ENCODE measurements around the gene LINGO1.

LINGO1 gene

GRCh38 chr15:77567202-77567601, 65.5 kb downstream of the LINGO1 start:
- DNase-seq: no peak
- Histone ChIP-seq H3K4me3 (ENCODE audit: low read length) (no peak overlapping the region), H3K4ac (ENCODE audit: low read depth, low read length) (no peak overlapping the region), H3K79me2 (ENCODE audit: control insufficient read depth, insufficient read depth, low read length) (no peaks in the 10 kb centered on the region), H3K18ac (ENCODE audit: low read length) (no peak overlapping the region), H3K9ac (ENCODE audit: low read length) (no peak overlapping the region), H3K4me1 (ENCODE audit: control insufficient read depth, low read depth, low read length) (peaks cover 2% of the 10 kb centered on the region), H2AK5ac (ENCODE audit: low read length) (no peak overlapping the region), H3K4me2 (ENCODE audit: low read length) (no peak overlapping the region), H2BK5ac (ENCODE audit: low read length) (no peak overlapping the region), H3K36me3 (ENCODE audit: control insufficient read depth, insufficient read depth, low read length) (no peaks in the 10 kb centered on the region), H3K56ac (ENCODE audit: low read length) (no peak overlapping the region), H3K27ac (ENCODE audit: low read depth, low read length) (no peak overlapping the region), H2BK15ac (replicated peaks; ENCODE audit: low read depth) (no peak overlapping the region), H3K27me3 (ENCODE audit: insufficient read depth, low read length, poor library complexity) (no peaks in the 10 kb centered on the region), H4K5ac (ENCODE audit: low read length) (no peak overlapping the region), H3K23ac (ENCODE audit: low read length) (no peak overlapping the region), H4K8ac (ENCODE audit: low read depth, low read length) (no peak overlapping the region), H2BK120ac (ENCODE audit: low read depth, low read length) (no peak overlapping the region), H3K79me1 (ENCODE audit: low read length) (no peaks in the 10 kb centered on the region)
- WGBS (ENCODE audit: extremely low coverage, insufficient coverage, low lambda C conversion rate): no CpG with 5 or more reads among the region's 10 CpGs

GRCh38 chr15:77566092-77566491, 66.6 kb downstream of the LINGO1 start:
- WGBS (ENCODE audit: extremely low coverage, insufficient coverage, low lambda C conversion rate): no CpG with 5 or more reads among the region's 4 CpGs
- H3K79me1 ChIP-seq (ENCODE audit: low read length): no peaks in the 10 kb centered on the region
- H3K4ac ChIP-seq (ENCODE audit: low read depth, low read length): no peak overlapping the region

DNA sequence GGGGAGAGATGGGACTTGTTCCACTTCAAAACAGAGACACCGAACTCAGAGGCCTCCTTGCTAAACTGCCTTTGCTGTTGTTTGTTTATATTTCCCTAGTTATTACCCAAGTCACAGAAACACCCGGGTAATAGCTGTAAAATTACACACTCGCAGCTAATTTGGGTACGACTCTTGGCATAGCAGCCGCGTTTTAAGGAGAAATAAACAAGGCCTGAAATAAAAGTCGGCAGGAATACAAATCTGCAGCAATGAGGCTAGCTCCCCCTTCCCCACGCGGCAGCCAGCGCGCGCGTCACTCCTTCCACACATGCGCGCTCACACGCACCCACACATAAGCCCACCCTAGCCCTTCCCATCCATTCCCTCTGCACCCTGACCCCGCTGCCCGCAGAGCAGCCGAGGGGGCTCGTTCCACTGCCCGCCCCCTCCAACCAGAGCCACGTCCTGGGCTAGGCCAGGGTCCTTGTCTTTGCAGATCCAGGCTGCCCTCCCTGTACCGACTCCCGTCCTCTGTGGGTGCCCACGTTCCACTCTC, 67.3 kb downstream of the LINGO1 start:
- H3K4me2 ChIP-seq (ENCODE audit: low read length): no peak overlapping the region
- H3K79me1 ChIP-seq (ENCODE audit: low read length): no peaks in the 10 kb centered on the region
- WGBS (ENCODE audit: extremely low coverage, insufficient coverage, low lambda C conversion rate): no CpG with 5 or more reads among the region's 25 CpGs
- no peaks in the 10 kb centered on the region for H3K79me2 ChIP-seq (ENCODE audit: control insufficient read depth, insufficient read depth, low read length)
- H3K23ac ChIP-seq (ENCODE audit: low read length): no peak overlapping the region
- H3K4ac ChIP-seq (ENCODE audit: low read depth, low read length): no peak overlapping the region
- H2AK5ac ChIP-seq (ENCODE audit: low read length): no peak overlapping the region
- no peak overlapping the region for H2BK15ac ChIP-seq (replicated peaks; ENCODE audit: low read depth)
- H3K56ac ChIP-seq (ENCODE audit: low read length): no peak overlapping the region
- H4K5ac ChIP-seq (ENCODE audit: low read length): no peak overlapping the region
- no peak overlapping the region for H2BK120ac ChIP-seq (ENCODE audit: low read depth, low read length)
- H3K9ac ChIP-seq (ENCODE audit: low read length): no peak overlapping the region
- no peaks in the 10 kb centered on the region for H3K36me3 ChIP-seq (ENCODE audit: control insufficient read depth, insufficient read depth, low read length)
- no peaks in the 10 kb centered on the region for H3K27me3 ChIP-seq (ENCODE audit: insufficient read depth, low read length, poor library complexity)
- H3K4me1 ChIP-seq (ENCODE audit: control insufficient read depth, low read depth, low read length): peaks cover 2% of the 10 kb centered on the region
- no peak for DNase-seq
- H2BK5ac ChIP-seq (ENCODE audit: low read length): no peak overlapping the region
- H3K18ac ChIP-seq (ENCODE audit: low read length): no peak overlapping the region
- H3K4me3 ChIP-seq (ENCODE audit: low read length): no peak overlapping the region
- no peak overlapping the region for H4K8ac ChIP-seq (ENCODE audit: low read depth, low read length)
- no peak overlapping the region for H3K27ac ChIP-seq (ENCODE audit: low read depth, low read length)

More at GRCh38 chr15:77566092-77566491, 66.6 kb downstream of the LINGO1 start:
- Histone ChIP-seq H3K79me2 (ENCODE audit: control insufficient read depth, insufficient read depth, low read length) (no peaks in the 10 kb centered on the region), H3K4me2 (ENCODE audit: low read length) (no peak overlapping the region), H3K56ac (ENCODE audit: low read length) (no peak overlapping the region), H3K23ac (ENCODE audit: low read length) (no peak overlapping the region), H3K9ac (ENCODE audit: low read length) (no peak overlapping the region), H2BK15ac (replicated peaks; ENCODE audit: low read depth) (no peak overlapping the region), H3K36me3 (ENCODE audit: control insufficient read depth, insufficient read depth, low read length) (no peaks in the 10 kb centered on the region), H2BK5ac (ENCODE audit: low read length) (no peak overlapping the region), H3K27ac (ENCODE audit: low read depth, low read length) (no peak overlapping the region), H2BK120ac (ENCODE audit: low read depth, low read length) (no peak overlapping the region), H3K18ac (ENCODE audit: low read length) (no peak overlapping the region), H4K8ac (ENCODE audit: low read depth, low read length) (no peak overlapping the region), H3K27me3 (ENCODE audit: insufficient read depth, low read length, poor library complexity) (no peaks in the 10 kb centered on the region), H3K4me1 (ENCODE audit: control insufficient read depth, low read depth, low read length) (peaks cover 2% of the 10 kb centered on the region), H2AK5ac (ENCODE audit: low read length) (no peak overlapping the region), H4K5ac (ENCODE audit: low read length) (no peak overlapping the region), H3K4me3 (ENCODE audit: low read length) (no peak overlapping the region)
- DNase-seq: no peak

DNA sequence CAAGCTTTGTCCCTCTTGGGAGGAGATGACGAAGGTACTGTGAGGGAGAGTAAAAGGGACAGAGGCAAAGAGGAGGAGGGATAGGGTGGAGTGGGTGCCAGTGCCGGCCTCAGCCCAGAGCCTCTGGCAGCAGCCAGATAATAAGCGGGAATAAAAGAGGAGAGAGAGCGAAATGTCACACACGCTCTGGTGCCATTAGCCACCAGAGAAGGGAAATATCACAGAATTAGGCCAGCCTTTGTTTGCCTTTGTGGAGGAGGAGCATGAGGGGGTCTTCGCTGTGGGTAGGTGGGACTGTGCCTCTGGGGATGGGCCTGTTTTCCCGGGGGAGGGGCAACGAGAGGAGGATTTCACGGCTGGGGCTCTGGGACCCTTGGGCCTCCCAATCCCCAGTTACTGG, 67.8 kb downstream of the LINGO1 start:
- Histone ChIP-seq H3K9ac (ENCODE audit: low read length) (no peak overlapping the region), H3K56ac (ENCODE audit: low read length) (peak overlapping the region; percentile 2), H3K4me3 (ENCODE audit: low read length) (no peak overlapping the region), H3K4me1 (ENCODE audit: control insufficient read depth, low read depth, low read length) (peaks cover 2% of the 10 kb centered on the region), H4K5ac (ENCODE audit: low read length) (no peak overlapping the region), H3K4ac (ENCODE audit: low read depth, low read length) (no peak overlapping the region), H3K4me2 (ENCODE audit: low read length) (no peak overlapping the region), H3K79me1 (ENCODE audit: low read length) (no peaks in the 10 kb centered on the region), H3K79me2 (ENCODE audit: control insufficient read depth, insufficient read depth, low read length) (no peaks in the 10 kb centered on the region), H3K23ac (ENCODE audit: low read length) (no peak overlapping the region), H2BK120ac (ENCODE audit: low read depth, low read length) (no peak overlapping the region), H3K27ac (ENCODE audit: low read depth, low read length) (no peak overlapping the region), H3K18ac (ENCODE audit: low read length) (no peak overlapping the region), H2AK5ac (ENCODE audit: low read length) (no peak overlapping the region), H4K8ac (ENCODE audit: low read depth, low read length) (no peak overlapping the region), H3K27me3 (ENCODE audit: insufficient read depth, low read length, poor library complexity) (no peaks in the 10 kb centered on the region), H2BK5ac (ENCODE audit: low read length) (no peak overlapping the region), H3K36me3 (ENCODE audit: control insufficient read depth, insufficient read depth, low read length) (no peaks in the 10 kb centered on the region), H2BK15ac (replicated peaks; ENCODE audit: low read depth) (no peak overlapping the region)
- no CpG with 5 or more reads among the region's 9 CpGs for WGBS (ENCODE audit: extremely low coverage, insufficient coverage, low lambda C conversion rate)
- no peak for DNase-seq

DNA sequence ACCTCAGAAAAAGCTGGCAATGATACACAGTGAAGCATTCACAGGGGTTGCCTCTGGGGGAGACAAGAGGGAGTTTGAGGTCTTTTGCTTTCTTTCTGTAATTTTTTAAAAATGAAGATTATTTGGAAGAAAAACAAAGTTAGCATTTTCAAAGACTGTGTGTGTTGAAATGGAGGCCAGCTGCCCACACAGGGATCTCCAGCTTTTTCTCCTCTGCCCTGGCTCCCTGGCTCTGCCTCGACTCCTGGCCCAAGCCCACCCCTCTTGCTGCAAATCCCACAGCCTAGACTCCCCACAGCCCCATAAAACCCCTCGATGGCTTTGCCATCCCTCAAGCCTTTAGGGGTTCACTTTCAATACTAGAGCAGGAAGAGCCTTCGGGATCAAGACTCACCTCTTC, 68.4 kb downstream of the LINGO1 start:
- Histone ChIP-seq H4K8ac (ENCODE audit: low read depth, low read length) (no peak overlapping the region), H3K4me3 (ENCODE audit: low read length) (no peak overlapping the region), H2BK15ac (replicated peaks; ENCODE audit: low read depth) (no peak overlapping the region), H3K27me3 (ENCODE audit: insufficient read depth, low read length, poor library complexity) (no peaks in the 10 kb centered on the region), H2AK5ac (ENCODE audit: low read length) (no peak overlapping the region), H2BK120ac (ENCODE audit: low read depth, low read length) (no peak overlapping the region), H2BK5ac (ENCODE audit: low read length) (no peak overlapping the region), H3K18ac (ENCODE audit: low read length) (no peak overlapping the region), H3K9ac (ENCODE audit: low read length) (no peak overlapping the region), H3K4me1 (ENCODE audit: control insufficient read depth, low read depth, low read length) (no peaks in the 10 kb centered on the region), H3K27ac (ENCODE audit: low read depth, low read length) (no peak overlapping the region), H3K23ac (ENCODE audit: low read length) (no peak overlapping the region), H3K56ac (ENCODE audit: low read length) (no peak overlapping the region), H4K5ac (ENCODE audit: low read length) (no peak overlapping the region), H3K79me1 (ENCODE audit: low read length) (no peaks in the 10 kb centered on the region), H3K4ac (ENCODE audit: low read depth, low read length) (no peak overlapping the region), H3K4me2 (ENCODE audit: low read length) (no peak overlapping the region), H3K36me3 (ENCODE audit: control insufficient read depth, insufficient read depth, low read length) (no peaks in the 10 kb centered on the region), H3K79me2 (ENCODE audit: control insufficient read depth, insufficient read depth, low read length) (no peaks in the 10 kb centered on the region)
- no CpG with 5 or more reads among the region's 3 CpGs for WGBS (ENCODE audit: extremely low coverage, insufficient coverage, low lambda C conversion rate)
- no peak for DNase-seq

GRCh38 chr15:77563623-77564156, 69.0 kb downstream of the LINGO1 start:
- H3K36me3 ChIP-seq (ENCODE audit: control insufficient read depth, insufficient read depth, low read length): no peaks in the 10 kb centered on the region
- no peak overlapping the region for H3K18ac ChIP-seq (ENCODE audit: low read length)
- no peaks in the 10 kb centered on the region for H3K4me1 ChIP-seq (ENCODE audit: control insufficient read depth, low read depth, low read length)
- no peak overlapping the region for H3K4me3 ChIP-seq (ENCODE audit: low read length)
- DNase-seq: no peak
- no peak overlapping the region for H2BK15ac ChIP-seq (replicated peaks; ENCODE audit: low read depth)
- H3K27me3 ChIP-seq (ENCODE audit: insufficient read depth, low read length, poor library complexity): no peaks in the 10 kb centered on the region
- no peak overlapping the region for H3K56ac ChIP-seq (ENCODE audit: low read length)
- H4K5ac ChIP-seq (ENCODE audit: low read length): no peak overlapping the region
- no CpG with 5 or more reads among the region's 6 CpGs for WGBS (ENCODE audit: extremely low coverage, insufficient coverage, low lambda C conversion rate)
- H3K79me2 ChIP-seq (ENCODE audit: control insufficient read depth, insufficient read depth, low read length): no peaks in the 10 kb centered on the region
- no peak overlapping the region for H3K23ac ChIP-seq (ENCODE audit: low read length)
- no peak overlapping the region for H3K27ac ChIP-seq (ENCODE audit: low read depth, low read length)
- H2AK5ac ChIP-seq (ENCODE audit: low read length): no peak overlapping the region
- H3K4me2 ChIP-seq (ENCODE audit: low read length): no peak overlapping the region
- H4K8ac ChIP-seq (ENCODE audit: low read depth, low read length): no peak overlapping the region
- no peaks in the 10 kb centered on the region for H3K79me1 ChIP-seq (ENCODE audit: low read length)
- H3K4ac ChIP-seq (ENCODE audit: low read depth, low read length): no peak overlapping the region
- no peak overlapping the region for H3K9ac ChIP-seq (ENCODE audit: low read length)
- no peak overlapping the region for H2BK120ac ChIP-seq (ENCODE audit: low read depth, low read length)
- no peak overlapping the region for H2BK5ac ChIP-seq (ENCODE audit: low read length)
